ENCODE data around the gene FTH1. TPM values are rescaled to one million over a fixed set of nuclear protein-coding genes. Genes with fewer than 3 reads are reported as not detected.

Gene FTH1
- total and polyA plus RNA-seq, 10 donors, result 1,915 to 3,321 (median 2,501) TPM

DNA sequence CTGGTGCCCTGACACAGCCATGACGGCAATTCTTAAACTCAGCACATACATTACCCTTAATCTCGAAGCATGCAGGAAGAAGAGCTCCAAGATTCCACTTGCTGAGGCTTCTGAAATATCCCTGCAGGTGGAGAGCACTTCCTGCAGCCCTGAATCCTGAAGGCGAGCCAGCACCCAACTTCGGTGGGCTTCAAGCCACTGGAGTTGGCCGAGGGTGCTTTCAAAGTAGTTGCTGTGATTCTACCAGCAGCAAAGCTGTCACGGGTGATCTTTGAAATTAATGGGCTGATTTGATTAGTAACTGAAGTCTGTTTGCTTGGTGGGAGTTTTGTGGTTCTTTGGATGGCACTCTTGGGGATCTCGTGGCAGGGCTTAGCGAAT, 9.0 kb upstream of the FTH1 start:
- WGBS, 5 donors, result 73 to 91% (median 78%) methylated on average over 8 of the region's 8 CpGs
- Histone ChIP-seq H3K4me3 (no peak overlapping the region), H3K4me1 (peaks cover 28 to 95% (median 66%) of the 10 kb centered on the region in 6 donors), H3K27me3 (replicated peaks in 1 of 7) (no peaks in the 10 kb centered on the region), H3K9me3 (no peaks in the 10 kb centered on the region), H3K27ac (peak overlapping the region in 1 of 8 donors; percentile 47), H3K36me3 (no peaks in the 10 kb centered on the region)
- DNase-seq, result peak; percentile 21
- TF ChIP-seq, protein P1, sequence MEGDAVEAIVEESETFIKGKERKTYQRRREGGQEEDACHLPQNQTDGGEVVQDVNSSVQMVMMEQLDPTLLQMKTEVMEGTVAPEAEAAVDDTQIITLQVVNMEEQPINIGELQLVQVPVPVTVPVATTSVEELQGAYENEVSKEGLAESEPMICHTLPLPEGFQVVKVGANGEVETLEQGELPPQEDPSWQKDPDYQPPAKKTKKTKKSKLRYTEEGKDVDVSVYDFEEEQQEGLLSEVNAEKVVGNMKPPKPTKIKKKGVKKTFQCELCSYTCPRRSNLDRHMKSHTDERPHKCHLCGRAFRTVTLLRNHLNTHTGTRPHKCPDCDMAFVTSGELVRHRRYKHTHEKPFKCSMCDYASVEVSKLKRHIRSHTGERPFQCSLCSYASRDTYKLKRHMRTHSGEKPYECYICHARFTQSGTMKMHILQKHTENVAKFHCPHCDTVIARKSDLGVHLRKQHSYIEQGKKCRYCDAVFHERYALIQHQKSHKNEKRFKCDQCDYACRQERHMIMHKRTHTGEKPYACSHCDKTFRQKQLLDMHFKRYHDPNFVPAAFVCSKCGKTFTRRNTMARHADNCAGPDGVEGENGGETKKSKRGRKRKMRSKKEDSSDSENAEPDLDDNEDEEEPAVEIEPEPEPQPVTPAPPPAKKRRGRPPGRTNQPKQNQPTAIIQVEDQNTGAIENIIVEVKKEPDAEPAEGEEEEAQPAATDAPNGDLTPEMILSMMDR (IDR thresholded peaks at IDR 0.05 in 8 of 11, conservative IDR thresholded peaks at IDR 0.05 in 3 of 11), result no peak
- TF ChIP-seq POLR2AphosphoS5 (IDR thresholded peaks at IDR 0.05), result no peak
- no peak for TF ChIP-seq POLR2A (IDR thresholded peaks at IDR 0.05)
- intact Hi-C loops (cut with DNase I; ENCODE audit: low total_unique reads), result no loop called here

DNA sequence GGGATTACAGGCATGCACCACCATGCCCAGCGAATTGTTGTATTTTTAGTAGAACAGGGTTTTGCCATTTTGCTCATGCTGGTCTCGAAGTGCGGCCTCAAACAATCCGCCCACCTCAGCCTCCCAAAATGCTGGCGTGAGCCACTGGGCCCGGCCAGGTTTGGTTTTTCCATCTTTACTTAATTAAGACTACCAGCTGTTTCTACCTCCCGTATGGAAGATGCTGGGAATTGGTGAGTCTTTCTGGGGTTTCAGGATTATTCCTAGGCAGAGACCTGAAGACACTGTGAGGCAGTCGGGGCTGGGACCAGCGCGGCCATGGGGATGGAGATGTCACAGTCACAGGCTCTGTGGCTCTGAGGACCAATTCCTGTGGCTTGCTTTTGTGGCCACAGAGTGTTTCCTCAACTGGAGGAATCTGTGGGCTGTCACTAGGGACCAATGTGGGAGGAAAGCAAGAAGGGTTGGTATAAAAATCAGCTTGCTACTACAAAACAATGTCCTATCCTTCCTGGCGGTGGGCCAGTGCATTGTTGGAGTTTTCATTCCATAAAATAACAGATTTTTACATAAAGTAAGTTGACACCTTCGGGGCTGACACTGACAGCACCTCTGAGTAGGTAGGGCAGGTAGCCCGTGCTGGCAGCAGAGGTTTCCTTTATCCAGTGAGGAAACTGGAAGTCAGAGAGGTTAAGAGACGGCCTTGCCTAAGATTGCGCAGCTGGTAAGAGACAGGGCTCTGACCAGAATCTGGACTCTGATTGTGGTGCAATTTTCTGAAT, 8.4 kb upstream of the FTH1 start:
- Histone ChIP-seq H3K27me3 (replicated peaks in 1 of 7) (no peaks in the 10 kb centered on the region), H3K4me1 (peaks cover 34 to 95% (median 69%) of the 10 kb centered on the region in 6 donors), H3K36me3 (no peaks in the 10 kb centered on the region), H3K4me3 (no peak overlapping the region), H3K27ac (peak overlapping the region in 2 of 8 donors; percentile 8 to 47), H3K9me3 (no peaks in the 10 kb centered on the region)
- peak; percentile 43 for DNase-seq
- TF ChIP-seq POLR2AphosphoS5 (IDR thresholded peaks at IDR 0.05) (peak in 1 of 3 donors; percentile 5), POLR2A (IDR thresholded peaks at IDR 0.05) (no peak)
- WGBS, 5 donors, result 76 to 88% (median 79%) methylated on average over 15 of the region's 15 CpGs
- intact Hi-C loops (cut with DNase I; ENCODE audit: low total_unique reads), result no loop called here

DNA sequence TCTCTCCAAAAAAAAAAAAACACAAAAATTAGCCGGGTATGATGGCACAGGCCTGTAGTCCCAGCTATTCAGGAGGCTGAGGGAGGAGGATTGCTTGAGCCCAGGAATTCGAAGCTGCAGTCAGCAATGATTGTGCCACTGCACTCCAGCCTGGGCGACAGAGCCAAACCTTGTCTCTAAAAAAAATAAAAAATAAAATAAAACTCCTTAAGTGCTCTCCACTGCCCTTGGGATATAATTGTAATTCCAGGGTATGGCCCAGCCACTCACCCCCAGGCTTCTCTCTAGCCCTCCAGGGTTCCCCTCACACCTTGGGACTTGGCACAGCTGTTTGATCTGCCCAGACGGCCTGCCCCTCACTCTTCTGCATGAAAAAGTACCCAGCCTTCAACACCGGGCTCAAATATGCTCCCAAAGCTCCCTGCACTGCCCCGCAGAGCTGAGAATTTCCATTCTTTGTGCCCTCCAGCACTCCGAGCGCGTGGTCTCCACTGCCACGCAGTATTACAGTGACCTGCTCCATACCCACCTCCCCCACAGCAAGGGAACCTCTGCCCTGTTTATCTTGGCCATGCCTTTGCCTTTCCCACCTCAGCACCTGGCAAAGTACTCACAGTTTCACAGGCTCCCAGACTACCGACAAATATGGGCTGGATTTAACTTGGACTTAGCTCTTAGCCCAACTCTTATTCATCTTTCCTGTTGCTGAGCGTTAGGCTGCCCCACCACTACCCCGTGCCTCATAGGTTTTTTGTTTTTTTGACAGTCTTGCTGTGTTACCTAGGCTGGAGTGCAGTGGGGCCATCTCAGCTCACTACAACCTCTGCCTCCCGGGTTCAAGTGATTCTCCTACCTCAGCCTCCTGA, 7.6 kb upstream of the FTH1 start:
- intact Hi-C loops (cut with DNase I; ENCODE audit: low total_unique reads), result no loop called here
- 86 to 92% (median 88%) methylated on average over 14 of the region's 14 CpGs for WGBS, 5 donors
- no peaks in the 10 kb centered on the region for H3K9me3 ChIP-seq
- peak overlapping the region in 1 of 8 donors; percentile 99 for H3K27ac ChIP-seq
- H3K4me3 ChIP-seq, result no peak overlapping the region
- H3K4me1 ChIP-seq, result peaks cover 42 to 97% (median 75%) of the 10 kb centered on the region in 6 donors
- no peaks in the 10 kb centered on the region for H3K36me3 ChIP-seq
- TF ChIP-seq POLR2A (IDR thresholded peaks at IDR 0.05) (no peak), POLR2AphosphoS5 (IDR thresholded peaks at IDR 0.05) (no peak)
- TF ChIP-seq, protein P1 (IDR thresholded peaks at IDR 0.05 in 8 of 11, conservative IDR thresholded peaks at IDR 0.05 in 3 of 11), result no peak
- no peaks in the 10 kb centered on the region for H3K27me3 ChIP-seq (replicated peaks in 1 of 7)
- DNase-seq, result peak; percentile 40

DNA sequence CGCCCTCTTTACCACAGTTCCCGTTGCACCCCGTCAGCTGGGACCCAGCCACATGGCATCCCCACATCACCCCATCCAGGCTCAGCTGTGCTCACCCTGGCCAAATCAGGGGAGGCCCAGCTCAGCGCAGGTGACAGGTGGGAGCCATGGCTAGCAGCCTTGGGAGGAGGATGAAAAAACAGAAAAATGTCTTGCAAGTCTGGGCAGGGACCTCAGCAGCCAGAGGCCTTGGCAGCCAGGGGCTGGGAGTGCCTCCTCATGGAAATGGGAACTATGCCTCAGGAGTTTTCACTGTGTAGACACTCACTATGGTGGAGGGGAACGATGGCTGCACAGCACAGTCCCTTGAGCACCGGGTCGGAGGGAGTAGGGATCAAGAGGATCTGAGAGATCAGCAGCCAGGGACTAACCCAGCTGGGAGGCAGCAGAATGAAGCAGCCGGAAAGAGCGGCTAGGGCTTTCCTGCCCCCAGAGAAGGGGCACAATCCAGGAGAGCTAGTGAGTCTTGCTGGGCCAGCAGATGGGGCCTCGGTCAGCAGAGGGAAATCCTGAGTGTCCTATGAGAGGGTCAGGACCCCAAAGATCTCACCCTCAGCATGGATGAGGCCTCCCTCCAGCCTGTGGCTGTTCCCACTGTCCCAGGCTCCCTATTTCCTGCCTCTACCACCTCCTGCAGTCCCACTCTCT, 6.2 kb upstream of the FTH1 start:
- no peaks in the 10 kb centered on the region for H3K9me3 ChIP-seq
- 72 to 87% (median 81%) methylated on average over 9 to 10 of the region's 10 CpGs for WGBS, 5 donors
- H3K36me3 ChIP-seq, result no peaks in the 10 kb centered on the region
- H3K4me3 ChIP-seq, result no peak overlapping the region
- intact Hi-C loops (cut with DNase I; ENCODE audit: low total_unique reads), result no loop called here
- TF ChIP-seq POLR2A (IDR thresholded peaks at IDR 0.05) (no peak), POLR2AphosphoS5 (IDR thresholded peaks at IDR 0.05) (no peak)
- TF ChIP-seq, protein P1 (IDR thresholded peaks at IDR 0.05 in 8 of 11, conservative IDR thresholded peaks at IDR 0.05 in 3 of 11), result no peak
- peak overlapping the region in 7 of 8 donors; percentile 94 to 100 (median 99) for H3K27ac ChIP-seq
- H3K4me1 ChIP-seq, result peaks cover 50 to 98% (median 81%) of the 10 kb centered on the region in 6 donors
- peak; percentile 79 for DNase-seq
- H3K27me3 ChIP-seq (replicated peaks in 1 of 7), result no peaks in the 10 kb centered on the region
